Activated B cell treated with CpG ODN at 0.5 μM for 24 hours (primary cell): Measurements from ENCODE around the gene CPNE7. TPM values are rescaled to one million over a fixed set of nuclear protein-coding genes. Genes with fewer than 3 reads are reported as not detected.

Experiments used
- ATAC-seq: fragments of 200-7000 bp; cut with Tn5 transposase; one replicate; pipeline ENCODE4 v1.10.0; 2021; ENCODE audit warnings: low read depth, mild to moderate bottlenecking, moderate library complexity
- CTCF ChIA-PET: fragments of 350-600 bp; sonication (Branson Sonifier 250); formaldehyde crosslinking; loops from one replicate; lab custom pipeline; 2021; ENCODE audit warnings: antibody characterized with exemption; lab: Charles Lee
- POLR2A ChIA-PET: fragments of 350-600 bp; sonication (Branson Sonifier 250); formaldehyde crosslinking; loops from one replicate; lab custom pipeline; 2021; ENCODE audit warnings: antibody characterized with exemption; lab: Charles Lee
- DNase-seq: peaks from one replicate; pipeline ENCODE4 v3.0.0; 2022
- H3K27ac Mint-ChIP-seq: one replicate; pipeline ENCODE4 v1.8.0; 2020; ENCODE audit warnings: mixed read lengths
- H3K27me3 Mint-ChIP-seq: one replicate; pipeline ENCODE4 v1.8.0; 2021; ENCODE audit warnings: mixed read lengths
- H3K36me3 Mint-ChIP-seq: one replicate; pipeline ENCODE4 v1.8.0; 2021; ENCODE audit warnings: low read depth, mixed read lengths
- H3K4me1 Mint-ChIP-seq: one replicate; pipeline ENCODE4 v1.8.0; 2021; ENCODE audit warnings: mixed read lengths
- H3K4me3 Mint-ChIP-seq: one replicate; pipeline ENCODE4 v1.8.0; 2020; ENCODE audit warnings: mild to moderate bottlenecking, mixed read lengths
- H3K9me3 Mint-ChIP-seq: one replicate; pipeline ENCODE4 v1.8.0; 2020; ENCODE audit warnings: mixed read lengths
- CTCF ChIP-seq: fragments of 200-600 bp; IDR thresholded peaks from one replicate; pipeline ENCODE4 v1.8.0; 2022; ENCODE audit warnings: antibody characterized with exemption, mild to moderate bottlenecking
- intact Hi-C: fragments of 100-400 bp; cut with micrococcal nuclease; formaldehyde crosslinking; loops from one replicate; pipeline ENCODE4 v1.15.1; 2024
- total RNA-seq: library from RNA; stranded (reverse); gene quantifications from 2 replicates; pipeline ENCODE4 v1.2.3, GENCODE V29; 2022

CPNE7 gene
- total RNA-seq, 1 donor from 2014 or later: 2.0 TPM

GRCh38 chr16:89557690-89558490, 17.7 kb upstream of the CPNE7 start:
- intact Hi-C loops: loop anchor here (1.0 to 5.0 kb wide), 3 partner anchors 24 to 241 kb away; no protein-coding TSS in a partner anchor
- Mint-ChIP-seq H3K36me3 (peaks cover 55% of the 10 kb centered on the region), H3K9me3 (no peaks in the 10 kb centered on the region), H3K4me3 (peak overlapping the region; percentile 61), H3K27me3 (no peaks in the 10 kb centered on the region), H3K27ac (peak overlapping the region; percentile 21), H3K4me1 (peaks cover 22% of the 10 kb centered on the region)
- CTCF ChIA-PET: interaction anchor here (0.6 to 1.8 kb wide), 6 partner anchors 9 to 317 kb away, joined by 3 to 4 read pairs (median 3); no protein-coding TSS in a partner anchor
- no peak for TF ChIP-seq CTCF
- POLR2A ChIA-PET: interaction anchor here (0.5 to 1.4 kb wide), 3 partner anchors 16 to 69 kb away, joined by 3 to 6 read pairs (median 6); no protein-coding TSS in a partner anchor
- ATAC-seq (no peak), DNase-seq (no peak)

- Mint-ChIP-seq H3K36me3 (peaks cover 63% of the 10 kb centered on the region), H3K27me3 (no peaks in the 10 kb centered on the region), H3K4me1 (peaks cover 48% of the 10 kb centered on the region), H3K4me3 (peak within 1 kb of the TSS; percentile 96), H3K9me3 (no peaks in the 10 kb centered on the region), H3K27ac (peak within 1 kb of the TSS; percentile 97)
- peak; percentile 83 for DNase-seq
- no peak for TF ChIP-seq CTCF
- CTCF ChIA-PET: no interaction called here
- intact Hi-C loops: loop anchor here (1.0 to 10.0 kb wide), 7 partner anchors 52 to 748 kb away; partner anchors contain the start of genes ANKRD11, SPG7 and TCF25
- peak; percentile 92 for ATAC-seq
- POLR2A ChIA-PET: interaction anchor here (0.5 to 1.1 kb wide), 4 partner anchors 40 to 348 kb away, joined by 3 to 6 read pairs (median 4); partner anchors contain the start of gene TCF25
Observed at GRCh38 chr16:89560378-89561141, 15.0 kb upstream of the CPNE7 start, which contains the start of gene RPL13. RPL13 (plus strand) TSS chr16:89560682; CDS start chr16:89560960, 278 bp downstream.

DNA sequence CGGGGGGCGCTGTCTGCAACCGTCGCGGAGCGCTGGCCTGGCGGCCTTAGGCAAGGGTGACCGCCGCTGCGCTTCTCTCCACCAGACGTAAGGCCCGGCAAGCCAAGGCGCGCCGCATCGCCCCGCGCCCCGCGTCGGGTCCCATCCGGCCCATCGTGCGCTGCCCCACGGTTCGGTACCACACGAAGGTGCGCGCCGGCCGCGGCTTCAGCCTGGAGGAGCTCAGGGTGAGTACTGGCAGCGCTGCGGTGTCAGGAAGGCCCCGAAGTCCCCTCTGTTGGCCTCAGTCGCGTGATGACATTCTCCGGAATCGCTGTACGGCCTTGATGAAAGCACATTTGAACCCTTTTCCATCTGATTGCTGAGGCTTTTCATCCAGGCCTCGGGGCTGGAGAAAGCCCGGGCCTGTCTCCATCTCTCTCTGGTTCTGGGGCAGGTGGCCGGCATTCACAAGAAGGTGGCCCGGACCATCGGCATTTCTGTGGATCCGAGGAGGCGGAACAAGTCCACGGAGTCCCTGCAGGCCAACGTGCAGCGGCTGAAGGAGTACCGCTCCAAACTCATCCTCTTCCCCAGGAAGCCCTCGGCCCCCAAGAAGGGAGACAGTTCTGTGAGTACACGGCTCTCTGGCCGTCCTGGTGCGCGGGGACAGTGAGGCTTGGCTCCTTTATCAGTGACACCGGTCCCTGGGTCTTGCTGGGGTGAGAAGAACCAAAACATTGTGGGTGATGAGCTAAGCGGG, 14.2 kb upstream of the CPNE7 start:
- TF ChIP-seq CTCF: no peak
- CTCF ChIA-PET: no interaction called here
- intact Hi-C loops: loop anchor here (2.0 to 10.0 kb wide), 4 partner anchors 81 to 749 kb away; partner anchors contain the start of gene TCF25

DNA sequence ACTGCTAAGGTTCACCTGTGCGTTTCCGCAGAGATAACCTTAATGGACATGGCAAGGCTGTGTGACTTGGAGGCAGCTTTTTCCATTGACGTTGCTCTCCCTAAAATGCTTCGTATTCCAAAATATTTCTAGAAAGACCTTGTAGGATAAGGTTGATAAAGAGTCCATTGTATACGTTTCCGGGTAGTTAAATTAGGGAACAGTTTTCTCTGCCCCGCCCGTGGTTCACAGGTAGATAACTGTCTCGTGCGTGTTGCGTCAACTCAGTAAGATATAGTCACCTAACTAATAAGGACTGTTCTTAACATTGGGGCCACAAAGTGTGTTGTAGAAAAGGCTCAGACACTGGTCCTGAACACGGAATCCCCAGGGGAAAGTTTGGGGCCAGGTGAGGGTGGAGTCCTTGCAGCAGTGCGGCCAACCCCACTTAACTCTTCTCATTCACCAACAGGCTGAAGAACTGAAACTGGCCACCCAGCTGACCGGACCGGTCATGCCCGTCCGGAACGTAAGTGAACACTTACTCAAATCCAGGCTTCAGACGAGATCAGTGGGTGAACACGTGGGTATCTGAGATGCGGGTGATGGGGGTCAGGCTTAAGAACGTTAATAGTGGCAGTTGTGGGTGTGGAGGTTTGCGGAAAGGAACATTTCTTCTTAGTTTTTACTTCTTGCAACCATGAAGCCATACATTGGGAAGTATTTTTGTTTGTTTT, 13.5 kb upstream of the CPNE7 start:
- peak overlapping the region; percentile 96 for H3K4me3 Mint-ChIP-seq
- no peak for DNase-seq
- ChIA-PET CTCF (no interaction called here), POLR2A (interaction anchor here (0.6 to 1.2 kb wide), 3 partner anchors 14 to 85 kb away, joined by 3 to 7 read pairs (median 3); partner anchors contain the start of gene CPNE7)
- no peak for TF ChIP-seq CTCF
- H3K9me3 Mint-ChIP-seq: no peaks in the 10 kb centered on the region
- H3K4me1 Mint-ChIP-seq: peaks cover 57% of the 10 kb centered on the region
- no peaks in the 10 kb centered on the region for H3K27me3 Mint-ChIP-seq
- no peak for ATAC-seq
- H3K27ac Mint-ChIP-seq: peak overlapping the region; percentile 81
- intact Hi-C loops: loop anchor here (2.0 to 10.0 kb wide), 4 partner anchors 80 to 749 kb away; partner anchors contain the start of gene TCF25
- peaks cover 52% of the 10 kb centered on the region for H3K36me3 Mint-ChIP-seq

More for the DNA sequence above, 14.2 kb upstream of the CPNE7 start:
- ATAC-seq (no peak), DNase-seq (no peak)
- H3K27ac Mint-ChIP-seq: peak overlapping the region; percentile 81
- no peaks in the 10 kb centered on the region for H3K9me3 Mint-ChIP-seq
- peaks cover 57% of the 10 kb centered on the region for H3K36me3 Mint-ChIP-seq
- no peaks in the 10 kb centered on the region for H3K27me3 Mint-ChIP-seq
- POLR2A ChIA-PET: interaction anchor here (0.6 to 1.2 kb wide), 5 partner anchors 14 to 347 kb away, joined by 3 to 7 read pairs (median 3); partner anchors contain the start of gene CPNE7
- H3K4me1 Mint-ChIP-seq: peaks cover 56% of the 10 kb centered on the region
- peak overlapping the region; percentile 96 for H3K4me3 Mint-ChIP-seq
